AG04449 (cell line): ENCODE results near the gene DOCK10.

Experiments used
- CTCF ChIA-PET: fragments of 350-600 bp; formaldehyde crosslinking; extraction: SDS; loops from one replicate; lab custom pipeline; 2021; ENCODE audit warnings: antibody characterized with exemption; lab: Yijun Ruan, JAX
- POLR2A ChIA-PET: fragments of 400-600, 350-600 bp; formaldehyde crosslinking; extraction: SDS; loops from one replicate; lab custom pipeline; 2020; ENCODE audit warnings: antibody characterized with exemption, inconsistent platforms; lab: Yijun Ruan, JAX
- DNase-seq: peaks from one replicate; pipeline ENCODE4 v3.0.0-alpha.2; 2010; ENCODE audit warnings: low read depth, low spot score
- H3K4me3 ChIP-seq: 2 replicates; pipeline ENCODE4 v1.5.1; 2011; ENCODE audit warnings: low read depth, mild to moderate bottlenecking, control low read depth, low read length
- CTCF ChIP-seq: IDR thresholded peaks from one replicate; pipeline ENCODE4 v1.5.1; 2011; ENCODE audit warnings: mild to moderate bottlenecking, moderate library complexity, low read length, control low read depth, inconsistent platforms; ENCODE audit not compliant: insufficient read depth; ENCODE audit errors: missing control alignments

The DOCK10 gene

GRCh38 chr2:224971214-224971613 lies 71.1 kb downstream of the DOCK10 start:
- ChIA-PET CTCF (interaction anchor here (1.1 to 1.2 kb wide), 2 partner anchors 11 to 30 kb away, joined by 3 read pairs; no protein-coding TSS in a partner anchor), POLR2A (no interaction called here)
- no peak for DNase-seq

GRCh38 chr2:224970311-224970710 lies 72.0 kb downstream of the DOCK10 start:
- no peak for DNase-seq
- ChIA-PET POLR2A (no interaction called here), CTCF (interaction anchor here (1.1 to 1.2 kb wide), 2 partner anchors 12 to 31 kb away, joined by 3 read pairs; no protein-coding TSS in a partner anchor)
- no peak for TF ChIP-seq CTCF
- no peak overlapping the region for H3K4me3 ChIP-seq

More at GRCh38 chr2:224971214-224971613, 71.1 kb downstream of the DOCK10 start:
- no peak for TF ChIP-seq CTCF
- H3K4me3 ChIP-seq: no peak overlapping the region

GRCh38 chr2:224969633-224970260 lies 72.5 kb downstream of the DOCK10 start:
- ChIA-PET CTCF (no interaction called here), POLR2A (no interaction called here)

DNA sequence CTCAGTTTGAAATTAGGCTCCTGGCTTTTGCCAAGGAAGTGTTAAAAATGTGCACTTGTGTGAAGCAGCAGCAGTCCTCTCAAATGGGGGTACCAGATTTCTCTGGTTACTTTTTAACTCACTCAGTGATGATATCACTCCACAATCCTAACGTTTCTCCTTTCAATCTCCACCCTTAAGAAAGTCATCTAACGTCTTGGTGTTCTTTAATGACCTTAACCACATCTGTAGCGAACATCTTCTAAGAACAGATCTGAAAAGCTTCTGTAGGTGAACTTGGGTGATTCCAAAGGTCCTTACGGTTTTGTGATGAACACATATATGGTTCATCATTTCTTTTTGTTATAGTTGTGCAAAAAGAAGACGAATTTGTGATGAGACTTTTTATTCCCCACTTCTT lies 73.2 kb downstream of the DOCK10 start:
- POLR2A ChIA-PET: no interaction called here
- H3K4me3 ChIP-seq: no peak overlapping the region
- TF ChIP-seq CTCF: no peak
- DNase-seq: no peak
- CTCF ChIA-PET: interaction anchor here (1.4 kb wide), 1 partner anchor 33 kb away, joined by 6 read pairs; no protein-coding TSS in a partner anchor

More at GRCh38 chr2:224969633-224970260, 72.5 kb downstream of the DOCK10 start:
- DNase-seq: no peak
- TF ChIP-seq CTCF: no peak
- H3K4me3 ChIP-seq: no peak overlapping the region

GRCh38 chr2:224968051-224968450 lies 74.2 kb downstream of the DOCK10 start:
- ChIA-PET CTCF (interaction anchor here (0.6 to 1.4 kb wide), 4 partner anchors 12 to 1270 kb away, joined by 3 to 6 read pairs (median 4); no protein-coding TSS in a partner anchor), POLR2A (no interaction called here)
- no peak overlapping the region for H3K4me3 ChIP-seq
- TF ChIP-seq CTCF: no peak
- no peak for DNase-seq

- no peak for DNase-seq
- ChIA-PET POLR2A (no interaction called here), CTCF (no interaction called here)
- no peak overlapping the region for H3K4me3 ChIP-seq
- no peak for TF ChIP-seq CTCF
Measured at GRCh38 chr2:224966613-224967012, 75.7 kb downstream of the DOCK10 start.
